ENCODE results near the gene LPIN3. TPM values are rescaled to one million over a fixed set of nuclear protein-coding genes. Genes with fewer than 3 reads are reported as not detected.

The LPIN3 gene
- total RNA-seq, 1 experiment from 2014 or later = 18.5 TPM

DNA sequence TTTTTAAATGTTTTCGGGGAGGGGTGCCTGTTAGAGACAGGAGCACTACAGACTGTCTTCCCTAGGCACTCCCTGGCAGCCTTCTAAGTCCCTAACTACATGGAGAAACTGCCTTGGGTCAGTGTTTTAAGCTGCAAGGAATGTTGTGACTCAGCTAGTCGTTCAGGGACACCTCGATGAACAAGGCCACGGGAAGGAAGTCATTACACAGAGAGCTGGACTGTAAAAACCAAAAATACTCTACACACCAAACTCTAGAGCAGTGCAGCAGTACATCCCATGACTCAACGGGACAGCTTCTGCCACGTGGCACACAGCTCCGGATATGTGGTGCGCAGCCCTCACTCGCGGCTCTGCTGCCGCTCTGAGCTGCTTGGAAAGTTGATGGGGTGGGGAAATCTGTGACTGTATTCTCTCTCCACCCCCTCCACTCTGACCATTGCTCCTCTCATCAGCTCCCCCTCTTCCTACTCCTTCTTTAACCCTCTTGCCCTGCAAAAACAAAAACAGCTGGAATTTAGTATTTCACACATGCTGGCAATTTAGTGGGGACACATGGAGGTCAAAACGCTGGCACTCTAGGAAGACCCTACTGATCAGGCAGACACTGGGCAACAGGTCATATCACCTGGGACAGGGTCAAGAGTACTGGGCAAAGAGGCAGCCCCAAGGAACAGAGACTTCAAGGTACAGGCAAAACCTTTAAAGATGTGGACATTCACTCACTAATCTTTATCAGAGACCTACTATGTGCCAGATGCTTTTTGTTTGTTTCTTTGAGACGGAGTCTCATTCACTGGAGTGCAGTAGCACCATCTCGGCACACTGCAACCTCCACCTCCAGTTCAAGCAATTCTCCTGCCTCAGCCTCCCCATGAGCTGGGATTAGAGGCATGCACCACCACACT, 10.9 kb upstream of the LPIN3 start (continued):
- TF ChIP-seq, protein P1, sequence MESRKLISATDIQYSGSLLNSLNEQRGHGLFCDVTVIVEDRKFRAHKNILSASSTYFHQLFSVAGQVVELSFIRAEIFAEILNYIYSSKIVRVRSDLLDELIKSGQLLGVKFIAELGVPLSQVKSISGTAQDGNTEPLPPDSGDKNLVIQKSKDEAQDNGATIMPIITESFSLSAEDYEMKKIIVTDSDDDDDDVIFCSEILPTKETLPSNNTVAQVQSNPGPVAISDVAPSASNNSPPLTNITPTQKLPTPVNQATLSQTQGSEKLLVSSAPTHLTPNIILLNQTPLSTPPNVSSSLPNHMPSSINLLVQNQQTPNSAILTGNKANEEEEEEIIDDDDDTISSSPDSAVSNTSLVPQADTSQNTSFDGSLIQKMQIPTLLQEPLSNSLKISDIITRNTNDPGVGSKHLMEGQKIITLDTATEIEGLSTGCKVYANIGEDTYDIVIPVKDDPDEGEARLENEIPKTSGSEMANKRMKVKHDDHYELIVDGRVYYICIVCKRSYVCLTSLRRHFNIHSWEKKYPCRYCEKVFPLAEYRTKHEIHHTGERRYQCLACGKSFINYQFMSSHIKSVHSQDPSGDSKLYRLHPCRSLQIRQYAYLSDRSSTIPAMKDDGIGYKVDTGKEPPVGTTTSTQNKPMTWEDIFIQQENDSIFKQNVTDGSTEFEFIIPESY (IDR thresholded peaks at IDR 0.05; ENCODE audit: extremely low read depth, insufficient replicate concordance, low read length) = no peak
- TF ChIP-seq SRF (IDR thresholded peaks at IDR 0.05; ENCODE audit: low read depth) (no peak), CBX3 (IDR thresholded peaks at IDR 0.05; ENCODE audit: low read depth) (no peak), CEBPB (IDR thresholded peaks at IDR 0.05; ENCODE audit: low read depth) (no peak), ZFX (IDR thresholded peaks at IDR 0.05) (no peak), EGR1 (IDR thresholded peaks at IDR 0.05; ENCODE audit: low read depth) (no peak), POLR2A (IDR thresholded peaks at IDR 0.05; ENCODE audit: borderline replicate concordance, extremely low read depth, insufficient read depth, insufficient read length) (peak; percentile 71)

DNA sequence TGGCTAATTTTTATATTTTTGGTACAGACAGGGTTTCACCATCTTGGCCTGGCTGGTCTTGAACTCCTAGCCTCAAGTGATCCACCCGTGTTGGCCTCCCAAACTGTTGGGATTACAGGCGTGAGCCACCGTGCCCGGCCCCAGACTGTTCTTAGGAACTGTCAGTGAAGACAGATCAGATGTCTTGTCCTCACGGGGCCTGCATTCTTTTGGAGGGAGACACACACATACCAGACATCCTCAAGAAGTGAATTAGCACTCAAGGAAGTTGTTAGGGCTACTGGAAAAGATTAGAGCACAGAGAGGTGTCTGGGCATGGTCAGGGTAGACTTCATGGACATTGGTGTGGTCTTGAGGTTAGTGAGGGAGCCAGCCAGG, 10.3 kb upstream of the LPIN3 start:
- TF ChIP-seq, protein P1 (IDR thresholded peaks at IDR 0.05; ENCODE audit: extremely low read depth, insufficient replicate concordance, low read length) = no peak
- TF ChIP-seq RAD21 (IDR thresholded peaks at IDR 0.05; ENCODE audit: low read depth) (no peak), SRF (IDR thresholded peaks at IDR 0.05; ENCODE audit: low read depth) (no peak), ZFX (IDR thresholded peaks at IDR 0.05) (no peak), EZH2phosphoT487 (IDR thresholded peaks at IDR 0.05; ENCODE audit: borderline replicate concordance) (no peak), CEBPB (IDR thresholded peaks at IDR 0.05; ENCODE audit: low read depth) (no peak), YY1 (IDR thresholded peaks at IDR 0.05; ENCODE audit: extremely low read depth, insufficient replicate concordance, low read depth, low read length) (no peak), POLR2AphosphoS5 (IDR thresholded peaks at IDR 0.05; ENCODE audit: low read depth, low read length) (no peak), SP1 (IDR thresholded peaks at IDR 0.05; ENCODE audit: low read depth) (no peak), ZNF274 (IDR thresholded peaks at IDR 0.05; ENCODE audit: low read depth, low read length) (no peak), CBX3 (IDR thresholded peaks at IDR 0.05; ENCODE audit: low read depth) (no peak), ELF1 (IDR thresholded peaks at IDR 0.05; ENCODE audit: borderline replicate concordance, low read depth) (no peak)
- TF ChIP-seq, protein P2, sequence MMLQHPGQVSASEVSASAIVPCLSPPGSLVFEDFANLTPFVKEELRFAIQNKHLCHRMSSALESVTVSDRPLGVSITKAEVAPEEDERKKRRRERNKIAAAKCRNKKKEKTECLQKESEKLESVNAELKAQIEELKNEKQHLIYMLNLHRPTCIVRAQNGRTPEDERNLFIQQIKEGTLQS (IDR thresholded peaks at IDR 0.05) = no peak
- TF ChIP-seq, protein P3, sequence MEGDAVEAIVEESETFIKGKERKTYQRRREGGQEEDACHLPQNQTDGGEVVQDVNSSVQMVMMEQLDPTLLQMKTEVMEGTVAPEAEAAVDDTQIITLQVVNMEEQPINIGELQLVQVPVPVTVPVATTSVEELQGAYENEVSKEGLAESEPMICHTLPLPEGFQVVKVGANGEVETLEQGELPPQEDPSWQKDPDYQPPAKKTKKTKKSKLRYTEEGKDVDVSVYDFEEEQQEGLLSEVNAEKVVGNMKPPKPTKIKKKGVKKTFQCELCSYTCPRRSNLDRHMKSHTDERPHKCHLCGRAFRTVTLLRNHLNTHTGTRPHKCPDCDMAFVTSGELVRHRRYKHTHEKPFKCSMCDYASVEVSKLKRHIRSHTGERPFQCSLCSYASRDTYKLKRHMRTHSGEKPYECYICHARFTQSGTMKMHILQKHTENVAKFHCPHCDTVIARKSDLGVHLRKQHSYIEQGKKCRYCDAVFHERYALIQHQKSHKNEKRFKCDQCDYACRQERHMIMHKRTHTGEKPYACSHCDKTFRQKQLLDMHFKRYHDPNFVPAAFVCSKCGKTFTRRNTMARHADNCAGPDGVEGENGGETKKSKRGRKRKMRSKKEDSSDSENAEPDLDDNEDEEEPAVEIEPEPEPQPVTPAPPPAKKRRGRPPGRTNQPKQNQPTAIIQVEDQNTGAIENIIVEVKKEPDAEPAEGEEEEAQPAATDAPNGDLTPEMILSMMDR (IDR thresholded peaks at IDR 0.05 in 2 of 3, conservative IDR thresholded peaks at IDR 0.05 in 1 of 3; ENCODE audit: borderline replicate concordance in 1 of 3, insufficient read depth in 1 of 3, low read depth in 2 of 3, low read length in 2 of 3) = no peak
- RAD21 ChIA-PET (ENCODE audit: low non-redundant PET in 1 of 2, low total read pairs in 2 of 2, uncharacterized antibody in 2 of 2, unreplicated experiment in 2 of 2) = no interaction called here
- BruUV-seq (replicated peaks) = no TSS peak
- H4K20me1 ChIP-seq (ENCODE audit: insufficient read depth) = no peaks in the 10 kb centered on the region
- no peak overlapping the region for H3K9ac ChIP-seq (ENCODE audit: low read length)
- H3K36me3 ChIP-seq (ENCODE audit: control insufficient read depth in 1 of 2, insufficient read depth in 2 of 2, low read length in 2 of 2) = no peaks in the 10 kb centered on the region
- H3K4me1 ChIP-seq (ENCODE audit: control insufficient read depth in 1 of 2, insufficient read depth in 2 of 2, low read length in 2 of 2) = peaks cover 7 to 19% of the 10 kb centered on the region in 2 experiments; a peak in 3 of 4 replicates
- H3K9me2 ChIP-seq (ENCODE audit: insufficient read depth) = no peaks in the 10 kb centered on the region
- no peak overlapping the region for H3K27ac ChIP-seq (ENCODE audit: low read depth, low read length)
- H3K27me3 ChIP-seq (ENCODE audit: insufficient read depth, low read length) = no peaks in the 10 kb centered on the region
- no peak for ATAC-seq
- peak overlapping the region; percentile 99 for H2AFZ ChIP-seq (ENCODE audit: low read depth, low read length, poor library complexity, severe bottlenecking)
- CTCF ChIA-PET = interaction anchor here (1.4 to 1.8 kb wide), 2 partner anchors 10 to 339 kb away, joined by 4 to 15 read pairs; partner anchors contain the start of gene LPIN3
- H3K9me3 ChIP-seq (ENCODE audit: control insufficient read depth in 1 of 2, insufficient read depth in 1 of 2, low read depth in 1 of 2, low read length in 2 of 2) = no peaks in the 10 kb centered on the region
- intact Hi-C loops (cut with micrococcal nuclease) = no loop called here
- no peaks in the 10 kb centered on the region for H3K79me2 ChIP-seq (ENCODE audit: insufficient read depth, low read length)
- no peak for DNase-seq (ENCODE audit: low read depth, low spot score)
- no peak overlapping the region for H3K4me3 ChIP-seq (replicated peaks in 1 of 2; ENCODE audit: low read depth in 1 of 2, low read length in 2 of 2)
- POLR2A ChIA-PET = no interaction called here
- no peak overlapping the region for H3K4me2 ChIP-seq (ENCODE audit: low read length)
